ENCODE data around the gene KDM3A. TPM values are rescaled to one million over a fixed set of nuclear protein-coding genes. Genes with fewer than 3 reads are reported as not detected.

KDM3A gene
- total and polyA plus RNA-seq, 10 of the 15 experiments (the other 5 are each of a cell fraction or from before 2014, with no cell fraction given) = 3.8 to 102 (median 11.1) TPM

DNA sequence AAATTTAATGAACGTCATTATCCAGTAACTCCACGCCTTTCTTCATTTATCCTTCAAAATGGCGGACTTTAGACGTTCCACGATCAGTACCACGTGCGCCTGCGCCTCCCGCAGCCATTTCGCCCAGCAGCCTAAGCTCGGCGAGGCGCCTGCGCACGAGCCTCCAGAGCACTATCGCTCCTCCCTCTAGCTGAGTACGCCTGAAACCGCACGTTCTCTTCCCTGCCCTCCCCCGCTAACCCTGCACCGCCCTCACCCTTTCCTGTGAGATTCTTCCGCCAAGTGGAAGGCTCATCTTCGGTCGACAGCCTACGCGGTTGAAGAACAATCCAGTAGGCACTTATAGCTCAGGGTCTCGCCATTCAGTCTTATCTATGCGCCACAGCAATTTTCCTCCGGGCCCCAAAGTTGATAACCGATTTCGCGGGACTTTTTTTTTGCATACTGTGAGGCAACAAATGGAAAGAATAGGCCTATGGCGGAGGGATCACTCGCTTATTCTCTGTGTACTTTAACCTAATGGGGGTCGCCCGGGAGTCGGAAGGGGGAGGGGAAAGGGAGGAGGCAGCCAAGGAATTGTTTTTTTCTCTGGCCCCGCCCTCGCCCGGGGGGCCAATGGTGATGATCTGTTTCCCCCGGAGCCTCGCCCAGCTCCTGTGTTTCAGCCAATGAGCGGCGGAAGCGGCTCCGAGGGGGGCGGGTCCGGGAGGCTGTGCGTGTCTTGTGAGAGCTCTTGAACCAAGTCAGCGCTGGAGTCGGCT is at the start of gene KDM3A (continued):
- TF ChIP-seq CUX1 (IDR thresholded peaks at IDR 0.05; ENCODE audit: insufficient replicate concordance, low read depth, low read length) (peak; percentile 16), RELB (IDR thresholded peaks at IDR 0.05; ENCODE audit: low read depth) (peak; percentile 98), E2F8 (IDR thresholded peaks at IDR 0.05; ENCODE audit: low read depth, partially characterized antibody) (peak; percentile 86), SREBF1 (IDR thresholded peaks at IDR 0.05; ENCODE audit: low read length) (no peak), SUZ12 (IDR thresholded peaks at IDR 0.05; ENCODE audit: unreplicated experiment) (no peak), ZSCAN29 (IDR thresholded peaks at IDR 0.05) (peak; percentile 38; the same call in 1 of the 2 replicates), MTA3 (IDR thresholded peaks at IDR 0.05; ENCODE audit: borderline replicate concordance, low read length) (no peak), MYB (IDR thresholded peaks at IDR 0.05; ENCODE audit: borderline replicate concordance, low read depth, low read length) (0 out of 2 replicates have a peak, but pooled peaks have one; percentile 28), ZNF622 (IDR thresholded peaks at IDR 0.05) (no peak), SP1 (IDR thresholded peaks at IDR 0.05; ENCODE audit: low read depth, low read length) (peak; percentile 58), CEBPB (IDR thresholded peaks at IDR 0.05; ENCODE audit: borderline replicate concordance in 1 of 2, low read depth in 2 of 2, low read length in 2 of 2) (peak in 1 of 2 experiments; percentile 36; a peak in 1 of 4 replicates), SIX5 (IDR thresholded peaks at IDR 0.05; ENCODE audit: low read depth, low read length, severe bottlenecking) (peak; percentile 5), CBX3 (IDR thresholded peaks at IDR 0.05; ENCODE audit: borderline replicate concordance, low read depth) (no peak)
- TF ChIP-seq, protein P1, sequence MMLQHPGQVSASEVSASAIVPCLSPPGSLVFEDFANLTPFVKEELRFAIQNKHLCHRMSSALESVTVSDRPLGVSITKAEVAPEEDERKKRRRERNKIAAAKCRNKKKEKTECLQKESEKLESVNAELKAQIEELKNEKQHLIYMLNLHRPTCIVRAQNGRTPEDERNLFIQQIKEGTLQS (IDR thresholded peaks at IDR 0.05; ENCODE audit: borderline replicate concordance, extremely low read depth, low read depth, low read length) = no peak
- TF ChIP-seq, protein P2, sequence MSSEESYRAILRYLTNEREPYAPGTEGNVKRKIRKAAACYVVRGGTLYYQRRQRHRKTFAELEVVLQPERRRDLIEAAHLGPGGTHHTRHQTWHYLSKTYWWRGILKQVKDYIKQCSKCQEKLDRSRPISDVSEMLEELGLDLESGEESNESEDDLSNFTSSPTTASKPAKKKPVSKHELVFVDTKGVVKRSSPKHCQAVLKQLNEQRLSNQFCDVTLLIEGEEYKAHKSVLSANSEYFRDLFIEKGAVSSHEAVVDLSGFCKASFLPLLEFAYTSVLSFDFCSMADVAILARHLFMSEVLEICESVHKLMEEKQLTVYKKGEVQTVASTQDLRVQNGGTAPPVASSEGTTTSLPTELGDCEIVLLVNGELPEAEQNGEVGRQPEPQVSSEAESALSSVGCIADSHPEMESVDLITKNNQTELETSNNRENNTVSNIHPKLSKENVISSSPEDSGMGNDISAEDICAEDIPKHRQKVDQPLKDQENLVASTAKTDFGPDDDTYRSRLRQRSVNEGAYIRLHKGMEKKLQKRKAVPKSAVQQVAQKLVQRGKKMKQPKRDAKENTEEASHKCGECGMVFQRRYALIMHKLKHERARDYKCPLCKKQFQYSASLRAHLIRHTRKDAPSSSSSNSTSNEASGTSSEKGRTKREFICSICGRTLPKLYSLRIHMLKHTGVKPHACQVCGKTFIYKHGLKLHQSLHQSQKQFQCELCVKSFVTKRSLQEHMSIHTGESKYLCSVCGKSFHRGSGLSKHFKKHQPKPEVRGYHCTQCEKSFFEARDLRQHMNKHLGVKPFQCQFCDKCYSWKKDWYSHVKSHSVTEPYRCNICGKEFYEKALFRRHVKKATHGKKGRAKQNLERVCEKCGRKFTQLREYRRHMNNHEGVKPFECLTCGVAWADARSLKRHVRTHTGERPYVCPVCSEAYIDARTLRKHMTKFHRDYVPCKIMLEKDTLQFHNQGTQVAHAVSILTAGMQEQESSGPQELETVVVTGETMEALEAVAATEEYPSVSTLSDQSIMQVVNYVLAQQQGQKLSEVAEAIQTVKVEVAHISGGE (CRISPR knock-in tag; IDR thresholded peaks at IDR 0.05) = no peak
